Suprapubic skin (tissue), 4 donors: ENCODE results near the gene KRT6A.

Source experiments
- CTCF ChIP-seq, 2 donors: fragments of 200-600 bp in 1 of 2; fragments of 450-650 bp in 1 of 2; sonication (generic) in 1 of 2; IDR thresholded peaks; one replicate each; pipeline ENCODE4 v1.5.1; 2016 to 2019; ENCODE audit warnings: antibody characterized with exemption in 2 of 2, mild to moderate bottlenecking in 1 of 2, moderate library complexity in 1 of 2
- EP300 ChIP-seq: sonication (generic); formaldehyde crosslinking; IDR thresholded peaks from one replicate; pipeline ENCODE4 v1.6.1; 2017; ENCODE audit warnings: antibody characterized with exemption
- POLR2A ChIP-seq, 2 donors: fragments of 450-650 bp; IDR thresholded peaks; one replicate each; pipeline ENCODE4 v1.6.1; 2017; ENCODE audit warnings: antibody characterized with exemption in 2 of 2, mild to moderate bottlenecking in 2 of 2, moderate library complexity in 2 of 2
- POLR2AphosphoS5 ChIP-seq, 3 donors: sonication (generic); formaldehyde crosslinking; IDR thresholded peaks; one replicate each; pipeline ENCODE4 v1.6.1; 2017; ENCODE audit warnings: antibody characterized with exemption in 3 of 3

GRCh38 chr12:52439845-52440244 lies 53.2 kb downstream of the KRT6A start:
- TF ChIP-seq POLR2A (IDR thresholded peaks at IDR 0.05) (no peak), CTCF (IDR thresholded peaks at IDR 0.05) (no peak), POLR2AphosphoS5 (IDR thresholded peaks at IDR 0.05) (no peak), EP300 (no peak)
